ENCODE data around the gene MPP3. TPM values are rescaled to one million over a fixed set of nuclear protein-coding genes. Genes with fewer than 3 reads are reported as not detected.

MPP3 gene
- total and polyA plus RNA-seq, 9 of the 15 experiments (the other 6 are each of a cell fraction or from before 2014, with no cell fraction given): 0.41 to 10.4 (median 4.5) TPM

GRCh38 chr17:43779145-43780125 is 53.5 kb downstream of the MPP3 start (continued):
- TF ChIP-seq ZNF639 (CRISPR knock-in tag; conservative IDR thresholded peaks at IDR 0.05 in 1 of 2, IDR thresholded peaks at IDR 0.05 in 1 of 2) (no peak), ZNF324 (CRISPR knock-in tag; IDR thresholded peaks at IDR 0.05) (no peak), PHTF2 (CRISPR knock-in tag; IDR thresholded peaks at IDR 0.05) (no peak), ATF3 (IDR thresholded peaks at IDR 0.05) (no peak), ATF3 (CRISPR knock-in tag; conservative IDR thresholded peaks at IDR 0.05) (no peak), ZNF395 (CRISPR knock-in tag; IDR thresholded peaks at IDR 0.05) (0 out of 2 replicates have a peak, but pooled peaks have one; percentile 3), KDM5B (IDR thresholded peaks at IDR 0.05; ENCODE audit: insufficient replicate concordance, low read depth, low read length) (peak; percentile 82), HNRNPL (IDR thresholded peaks at IDR 0.05; ENCODE audit: low read depth, low read length) (no peak), ZNF134 (CRISPR knock-in tag; conservative IDR thresholded peaks at IDR 0.05) (no peak)
- TF ChIP-seq, protein P1, sequence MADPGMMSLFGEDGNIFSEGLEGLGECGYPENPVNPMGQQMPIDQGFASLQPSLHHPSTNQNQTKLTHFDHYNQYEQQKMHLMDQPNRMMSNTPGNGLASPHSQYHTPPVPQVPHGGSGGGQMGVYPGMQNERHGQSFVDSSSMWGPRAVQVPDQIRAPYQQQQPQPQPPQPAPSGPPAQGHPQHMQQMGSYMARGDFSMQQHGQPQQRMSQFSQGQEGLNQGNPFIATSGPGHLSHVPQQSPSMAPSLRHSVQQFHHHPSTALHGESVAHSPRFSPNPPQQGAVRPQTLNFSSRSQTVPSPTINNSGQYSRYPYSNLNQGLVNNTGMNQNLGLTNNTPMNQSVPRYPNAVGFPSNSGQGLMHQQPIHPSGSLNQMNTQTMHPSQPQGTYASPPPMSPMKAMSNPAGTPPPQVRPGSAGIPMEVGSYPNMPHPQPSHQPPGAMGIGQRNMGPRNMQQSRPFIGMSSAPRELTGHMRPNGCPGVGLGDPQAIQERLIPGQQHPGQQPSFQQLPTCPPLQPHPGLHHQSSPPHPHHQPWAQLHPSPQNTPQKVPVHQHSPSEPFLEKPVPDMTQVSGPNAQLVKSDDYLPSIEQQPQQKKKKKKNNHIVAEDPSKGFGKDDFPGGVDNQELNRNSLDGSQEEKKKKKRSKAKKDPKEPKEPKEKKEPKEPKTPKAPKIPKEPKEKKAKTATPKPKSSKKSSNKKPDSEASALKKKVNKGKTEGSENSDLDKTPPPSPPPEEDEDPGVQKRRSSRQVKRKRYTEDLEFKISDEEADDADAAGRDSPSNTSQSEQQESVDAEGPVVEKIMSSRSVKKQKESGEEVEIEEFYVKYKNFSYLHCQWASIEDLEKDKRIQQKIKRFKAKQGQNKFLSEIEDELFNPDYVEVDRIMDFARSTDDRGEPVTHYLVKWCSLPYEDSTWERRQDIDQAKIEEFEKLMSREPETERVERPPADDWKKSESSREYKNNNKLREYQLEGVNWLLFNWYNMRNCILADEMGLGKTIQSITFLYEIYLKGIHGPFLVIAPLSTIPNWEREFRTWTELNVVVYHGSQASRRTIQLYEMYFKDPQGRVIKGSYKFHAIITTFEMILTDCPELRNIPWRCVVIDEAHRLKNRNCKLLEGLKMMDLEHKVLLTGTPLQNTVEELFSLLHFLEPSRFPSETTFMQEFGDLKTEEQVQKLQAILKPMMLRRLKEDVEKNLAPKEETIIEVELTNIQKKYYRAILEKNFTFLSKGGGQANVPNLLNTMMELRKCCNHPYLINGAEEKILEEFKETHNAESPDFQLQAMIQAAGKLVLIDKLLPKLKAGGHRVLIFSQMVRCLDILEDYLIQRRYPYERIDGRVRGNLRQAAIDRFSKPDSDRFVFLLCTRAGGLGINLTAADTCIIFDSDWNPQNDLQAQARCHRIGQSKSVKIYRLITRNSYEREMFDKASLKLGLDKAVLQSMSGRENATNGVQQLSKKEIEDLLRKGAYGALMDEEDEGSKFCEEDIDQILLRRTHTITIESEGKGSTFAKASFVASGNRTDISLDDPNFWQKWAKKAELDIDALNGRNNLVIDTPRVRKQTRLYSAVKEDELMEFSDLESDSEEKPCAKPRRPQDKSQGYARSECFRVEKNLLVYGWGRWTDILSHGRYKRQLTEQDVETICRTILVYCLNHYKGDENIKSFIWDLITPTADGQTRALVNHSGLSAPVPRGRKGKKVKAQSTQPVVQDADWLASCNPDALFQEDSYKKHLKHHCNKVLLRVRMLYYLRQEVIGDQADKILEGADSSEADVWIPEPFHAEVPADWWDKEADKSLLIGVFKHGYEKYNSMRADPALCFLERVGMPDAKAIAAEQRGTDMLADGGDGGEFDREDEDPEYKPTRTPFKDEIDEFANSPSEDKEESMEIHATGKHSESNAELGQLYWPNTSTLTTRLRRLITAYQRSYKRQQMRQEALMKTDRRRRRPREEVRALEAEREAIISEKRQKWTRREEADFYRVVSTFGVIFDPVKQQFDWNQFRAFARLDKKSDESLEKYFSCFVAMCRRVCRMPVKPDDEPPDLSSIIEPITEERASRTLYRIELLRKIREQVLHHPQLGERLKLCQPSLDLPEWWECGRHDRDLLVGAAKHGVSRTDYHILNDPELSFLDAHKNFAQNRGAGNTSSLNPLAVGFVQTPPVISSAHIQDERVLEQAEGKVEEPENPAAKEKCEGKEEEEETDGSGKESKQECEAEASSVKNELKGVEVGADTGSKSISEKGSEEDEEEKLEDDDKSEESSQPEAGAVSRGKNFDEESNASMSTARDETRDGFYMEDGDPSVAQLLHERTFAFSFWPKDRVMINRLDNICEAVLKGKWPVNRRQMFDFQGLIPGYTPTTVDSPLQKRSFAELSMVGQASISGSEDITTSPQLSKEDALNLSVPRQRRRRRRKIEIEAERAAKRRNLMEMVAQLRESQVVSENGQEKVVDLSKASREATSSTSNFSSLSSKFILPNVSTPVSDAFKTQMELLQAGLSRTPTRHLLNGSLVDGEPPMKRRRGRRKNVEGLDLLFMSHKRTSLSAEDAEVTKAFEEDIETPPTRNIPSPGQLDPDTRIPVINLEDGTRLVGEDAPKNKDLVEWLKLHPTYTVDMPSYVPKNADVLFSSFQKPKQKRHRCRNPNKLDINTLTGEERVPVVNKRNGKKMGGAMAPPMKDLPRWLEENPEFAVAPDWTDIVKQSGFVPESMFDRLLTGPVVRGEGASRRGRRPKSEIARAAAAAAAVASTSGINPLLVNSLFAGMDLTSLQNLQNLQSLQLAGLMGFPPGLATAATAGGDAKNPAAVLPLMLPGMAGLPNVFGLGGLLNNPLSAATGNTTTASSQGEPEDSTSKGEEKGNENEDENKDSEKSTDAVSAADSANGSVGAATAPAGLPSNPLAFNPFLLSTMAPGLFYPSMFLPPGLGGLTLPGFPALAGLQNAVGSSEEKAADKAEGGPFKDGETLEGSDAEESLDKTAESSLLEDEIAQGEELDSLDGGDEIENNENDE (IDR thresholded peaks at IDR 0.05; ENCODE audit: low read depth, low read length): no peak

Data from K562 (cell line).